Measurements from ENCODE around the gene DCTN3. TPM values are rescaled to one million over a fixed set of nuclear protein-coding genes. Genes with fewer than 3 reads are reported as not detected.

The DCTN3 gene
- 99.6 and 157 TPM in 2 replicates for total RNA-seq (2014; rRNA removed; shearing (Covaris generic))

DNA sequence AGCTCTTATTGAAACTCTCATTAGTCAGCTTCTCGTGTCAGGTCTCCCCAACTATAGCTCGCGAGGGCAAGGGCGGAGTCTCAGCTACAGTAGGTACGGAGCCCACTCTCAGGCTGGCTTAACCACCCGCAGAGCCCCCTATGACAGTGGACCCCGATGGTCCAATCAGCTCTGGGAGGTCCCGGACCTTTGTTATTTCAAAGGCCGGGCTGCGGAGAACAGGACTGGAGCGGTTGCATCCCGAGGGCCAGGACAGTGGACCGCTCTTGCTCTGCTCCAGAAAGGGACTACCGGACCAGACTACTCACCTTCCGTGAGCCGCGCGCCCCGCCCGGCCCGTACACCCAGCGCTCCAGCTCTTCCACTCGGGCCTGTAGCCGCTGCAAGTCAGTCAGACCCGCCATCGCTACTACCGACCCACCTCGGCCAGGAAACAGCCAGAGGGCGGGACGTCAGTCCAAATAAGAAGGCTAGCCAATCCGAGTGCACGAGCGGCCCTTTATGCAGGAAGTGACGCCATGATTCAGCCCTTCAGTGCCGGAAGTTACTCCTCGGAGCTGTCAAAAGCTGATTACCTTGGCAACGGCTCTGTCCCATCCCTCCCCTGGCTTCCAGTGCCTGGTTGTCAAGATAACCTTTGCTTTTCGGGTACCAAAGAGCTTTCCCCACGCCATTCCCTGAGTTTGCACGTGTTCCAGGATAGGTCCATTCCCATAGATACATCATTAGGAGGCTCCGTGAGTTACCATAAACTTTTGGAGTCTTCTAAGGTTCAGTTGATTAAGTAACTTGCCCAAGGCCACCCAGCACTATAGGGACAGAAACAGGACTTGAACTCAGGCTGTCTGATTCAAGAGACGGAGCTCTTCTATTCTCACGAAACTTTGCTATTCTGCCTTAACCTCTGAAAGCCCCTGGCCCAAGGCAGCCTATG is at the start of gene DCTN3:
TSS of gene DCTN3 (minus strand) at position 435 of the 934 bp plus-strand sequence. CDS start at position 404, 31 bp downstream.
- peak; percentile 97 for DNase-seq (ENCODE audit: low read depth)

DNA sequence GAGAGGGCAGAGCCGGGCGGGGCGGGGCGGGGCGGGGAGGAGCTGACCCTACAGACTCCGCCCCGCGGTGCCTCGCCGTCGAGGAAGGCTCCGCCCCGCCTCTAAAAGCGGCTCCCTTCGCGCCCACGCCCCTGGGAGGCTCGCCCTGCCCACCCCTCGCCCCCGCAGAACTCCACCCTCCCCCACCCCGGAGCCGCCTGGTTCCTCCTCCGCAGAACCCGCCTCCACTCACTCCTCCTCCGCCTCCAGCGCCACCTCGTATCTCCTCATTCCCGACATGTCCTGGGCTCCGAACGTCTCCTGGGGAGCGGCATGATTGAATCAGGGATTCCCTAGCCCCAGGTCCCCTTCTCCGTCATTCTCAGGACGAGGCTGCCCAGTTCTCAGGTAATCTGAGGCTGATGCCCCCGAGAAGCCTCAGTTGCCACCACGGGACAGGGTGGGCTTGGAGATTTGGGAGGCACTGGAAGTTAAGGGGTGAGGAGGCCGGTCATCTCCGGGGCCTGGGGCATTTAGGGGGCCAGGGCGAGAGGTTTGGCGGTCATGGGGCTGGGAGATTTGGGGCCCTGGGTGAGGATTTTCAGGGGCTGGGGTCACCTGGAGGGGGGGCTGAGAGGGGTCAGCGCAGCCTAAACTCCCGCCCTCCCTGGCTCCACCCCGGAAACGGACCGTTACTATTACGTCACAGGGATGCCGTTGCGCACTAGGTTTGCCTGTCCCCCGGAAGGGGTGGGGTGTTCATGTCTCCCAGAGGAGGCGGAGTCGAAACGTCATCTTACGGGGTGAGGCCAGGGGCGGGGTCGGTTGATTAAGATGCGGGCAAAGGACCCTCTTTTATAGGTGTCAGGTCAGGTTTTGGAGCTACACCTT is 45.3 kb upstream of the DCTN3 start:
- peak; percentile 95 for DNase-seq (ENCODE audit: low read depth)

DNA sequence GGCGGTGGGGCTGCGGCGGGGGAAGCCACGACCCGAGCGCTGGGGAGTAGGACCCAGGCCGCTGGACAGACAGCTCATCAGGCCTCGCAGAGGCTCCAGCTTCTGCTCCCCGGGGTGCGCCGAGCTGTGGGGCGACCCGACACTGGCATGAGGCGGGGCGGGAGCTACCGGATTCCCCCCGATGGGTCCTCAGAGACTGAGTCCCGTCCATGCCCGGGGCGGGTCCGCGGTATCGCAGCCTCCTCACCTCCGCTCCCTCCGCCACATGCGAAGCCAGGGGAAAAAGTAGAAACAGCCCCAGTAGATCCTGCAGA is 44.7 kb upstream of the DCTN3 start:
- DNase-seq (ENCODE audit: low read depth) = no peak

DNA sequence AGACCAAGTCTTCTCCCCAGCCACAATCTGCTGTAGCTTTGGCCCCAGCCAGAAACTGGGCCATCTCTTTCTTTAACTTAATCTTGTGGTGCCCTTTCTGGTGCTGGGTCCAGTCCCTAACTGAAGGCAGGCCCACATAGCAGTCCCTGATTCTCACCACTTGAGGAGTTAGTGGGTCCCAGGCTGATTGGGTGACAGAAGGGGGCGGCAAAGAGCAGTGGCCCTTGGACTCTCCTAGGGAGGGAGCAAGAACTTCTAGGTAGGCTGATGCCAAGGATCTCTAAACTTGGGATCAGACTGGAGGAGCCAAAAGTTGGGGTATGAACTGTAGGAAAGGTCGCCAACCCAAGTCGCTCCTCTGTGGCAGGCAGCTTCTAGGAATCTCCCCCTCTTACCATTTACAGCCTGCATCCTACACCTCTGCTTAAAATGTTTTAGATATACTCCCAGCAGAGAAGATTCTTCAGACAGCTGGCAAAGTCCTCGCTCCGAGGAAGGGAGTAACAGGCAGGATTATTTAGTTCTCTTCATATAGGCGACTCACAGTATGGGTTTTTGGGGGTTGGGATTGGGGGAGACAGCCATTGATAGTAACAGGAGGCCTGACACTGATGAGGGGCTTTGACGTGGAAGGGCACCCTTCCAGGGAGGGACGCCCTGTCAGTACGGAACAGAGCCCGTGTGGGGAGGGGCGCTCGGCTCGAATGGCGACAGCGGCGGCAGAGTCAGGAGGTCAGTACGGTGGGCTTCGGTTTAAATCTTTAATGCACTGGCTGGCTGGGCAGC is 44.2 kb upstream of the DCTN3 start:
- DNase-seq (ENCODE audit: low read depth) = peak; percentile 80

DNA sequence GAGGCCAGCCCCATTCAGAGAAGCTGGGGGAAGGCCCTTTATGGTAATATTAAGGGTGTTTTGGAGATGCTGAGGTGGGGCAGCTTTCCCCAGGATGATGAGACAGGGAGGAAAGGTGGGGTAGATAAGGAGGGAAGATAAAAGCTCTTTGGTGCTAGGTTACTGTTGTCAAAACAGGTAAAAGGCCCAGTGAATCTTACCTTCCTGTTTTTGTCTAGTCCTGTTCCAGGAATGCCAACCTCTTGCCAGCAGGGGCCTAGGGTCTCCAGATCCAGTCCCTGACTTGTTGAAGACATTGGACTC is 43.0 kb upstream of the DCTN3 start:
- no peak for DNase-seq (ENCODE audit: low read depth)

- DNase-seq (ENCODE audit: low read depth) = no peak
Measured at GRCh38 chr9:34662526-34663302, 42.4 kb upstream of the DCTN3 start, which contains the start of gene CCL27. TSS of gene CCL27 (minus strand) at chr9:34662657. CDS start at chr9:34662633, 24 bp downstream.

DNA sequence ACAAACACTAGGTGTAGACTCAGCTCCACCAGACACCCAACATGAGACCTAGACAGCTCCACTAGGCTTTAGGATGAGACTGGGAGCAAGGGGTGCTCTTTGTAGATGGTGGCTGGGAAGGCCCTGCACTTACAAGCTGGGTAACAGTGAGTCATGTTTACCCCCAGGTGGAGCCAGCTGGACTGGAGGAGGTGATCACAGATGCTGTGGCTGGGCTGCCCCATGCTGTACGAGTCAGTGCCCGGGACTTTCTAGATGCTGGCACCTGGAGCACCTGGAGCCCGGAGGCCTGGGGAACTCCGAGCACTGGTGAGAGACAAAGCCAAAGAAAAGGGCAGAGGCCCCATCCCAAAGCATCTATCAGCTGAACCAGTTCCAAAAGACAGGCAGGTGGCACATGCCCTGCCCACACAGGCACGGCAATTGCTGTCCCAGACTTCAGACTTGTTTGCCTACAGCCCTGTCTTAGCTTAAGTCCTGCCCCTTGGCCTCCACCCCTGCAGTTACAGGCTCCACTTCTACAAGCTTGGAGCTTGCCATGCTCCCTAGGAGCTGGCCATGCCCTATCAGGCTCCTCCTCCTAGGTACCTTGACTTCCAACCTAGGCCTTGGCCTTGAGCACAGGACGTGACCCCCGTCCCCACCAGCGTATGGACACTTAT is 39.4 kb upstream of the DCTN3 start:
- DNase-seq (ENCODE audit: low read depth) = peak; percentile 47

GRCh38 chr9:34658461-34658860 is 38.2 kb upstream of the DCTN3 start:
- DNase-seq (ENCODE audit: low read depth) = no peak

DNA sequence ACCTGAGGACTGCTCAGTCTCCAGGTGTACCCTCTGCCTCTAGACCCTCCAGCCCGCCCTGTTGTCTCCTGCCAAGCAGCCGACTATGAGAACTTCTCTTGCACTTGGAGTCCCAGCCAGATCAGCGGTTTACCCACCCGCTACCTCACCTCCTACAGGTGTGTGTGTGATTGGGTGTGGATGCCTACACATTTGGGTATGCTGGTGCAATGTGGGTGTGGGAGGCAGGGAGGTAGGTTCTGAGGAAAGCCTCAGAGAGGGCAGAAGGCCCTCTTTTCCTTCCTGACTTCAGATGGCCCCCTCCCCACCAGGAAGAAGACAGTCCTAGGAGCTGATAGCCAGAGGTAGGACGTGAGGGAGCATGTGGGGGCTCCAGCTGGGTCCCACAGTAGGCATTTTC is 36.7 kb upstream of the DCTN3 start:
- DNase-seq (ENCODE audit: low read depth) = no peak

DNA sequence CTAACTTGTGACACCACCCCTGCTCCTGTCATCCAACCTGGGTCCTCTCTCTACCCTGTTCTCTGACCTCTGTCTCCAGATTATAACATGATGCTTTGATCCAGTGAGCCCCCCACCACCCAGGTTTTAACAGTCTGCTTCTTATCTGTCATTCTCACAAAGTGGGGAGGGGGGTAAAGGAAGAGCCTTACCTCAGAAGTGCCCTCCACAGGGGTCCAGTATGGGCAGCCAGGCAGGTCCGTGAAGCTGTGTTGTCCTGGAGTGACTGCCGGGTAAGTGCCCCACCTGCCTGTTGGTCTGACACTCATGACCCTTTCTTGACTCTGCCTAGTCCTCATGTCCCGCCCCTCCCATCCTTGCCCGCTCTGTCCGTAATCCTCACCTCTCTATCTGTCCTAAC is 35.1 kb upstream of the DCTN3 start:
- no peak for DNase-seq (ENCODE audit: low read depth)

GRCh38 chr9:34654323-34655051 is 34.2 kb upstream of the DCTN3 start:
- DNase-seq (ENCODE audit: low read depth) = no peak

DNA sequence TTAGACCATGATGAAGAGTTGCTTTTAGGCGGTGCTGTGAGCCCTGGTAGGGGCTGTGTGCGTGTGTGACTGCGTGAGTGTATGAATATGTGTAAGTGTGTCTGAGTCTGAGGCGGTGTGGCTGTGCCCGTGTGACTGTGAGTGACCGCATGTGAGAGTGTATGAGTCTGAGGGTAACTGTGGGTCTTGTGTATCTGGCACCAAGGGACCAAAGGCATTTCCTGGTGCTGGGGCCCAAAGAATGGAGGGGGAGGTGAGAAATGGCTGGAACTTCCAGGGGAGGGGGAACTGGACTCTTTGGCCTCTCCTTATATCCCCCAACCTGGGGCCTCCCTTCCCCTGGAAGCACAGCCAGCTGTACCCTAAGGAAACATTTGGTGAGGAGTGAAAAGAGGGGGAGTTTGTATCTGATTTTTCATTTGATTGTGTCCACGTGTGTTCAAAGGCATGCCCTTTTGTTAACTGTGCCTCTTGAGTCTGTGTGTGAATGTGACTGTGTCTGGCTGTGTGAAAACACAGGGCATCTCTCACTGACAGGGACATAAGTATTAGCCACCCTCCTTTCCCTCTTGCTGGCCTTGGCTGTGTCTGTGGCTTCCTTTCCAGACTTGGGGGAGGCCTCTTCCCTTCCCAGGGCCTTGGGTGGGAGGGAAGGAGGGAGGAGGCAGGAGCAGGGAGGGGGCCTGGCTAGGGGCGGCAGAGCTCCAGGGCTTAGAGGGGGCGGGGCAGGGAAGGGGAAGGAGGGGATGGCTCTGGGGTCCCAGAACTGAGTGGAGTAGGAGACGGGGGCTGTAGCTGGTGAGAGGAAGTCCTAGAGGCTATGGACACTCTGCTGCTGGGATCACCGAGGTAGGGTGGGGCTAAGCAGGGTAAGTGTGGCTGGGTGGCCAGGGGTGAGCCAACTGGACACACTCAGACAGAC is 33.1 kb upstream of the DCTN3 start:
- peak; percentile 44 for DNase-seq (ENCODE audit: low read depth)

- no peak for DNase-seq (ENCODE audit: low read depth)
Measured at GRCh38 chr9:34652602-34653000, 32.3 kb upstream of the DCTN3 start.

GRCh38 chr9:34651876-34652601 is 31.7 kb upstream of the DCTN3 start, which contains the start of gene IL11RA:
TSS of gene IL11RA (plus strand) at chr9:34652185. CDS start at chr9:34655218, 3,033 bp downstream.
- DNase-seq (ENCODE audit: low read depth) = peak; percentile 87

DNA sequence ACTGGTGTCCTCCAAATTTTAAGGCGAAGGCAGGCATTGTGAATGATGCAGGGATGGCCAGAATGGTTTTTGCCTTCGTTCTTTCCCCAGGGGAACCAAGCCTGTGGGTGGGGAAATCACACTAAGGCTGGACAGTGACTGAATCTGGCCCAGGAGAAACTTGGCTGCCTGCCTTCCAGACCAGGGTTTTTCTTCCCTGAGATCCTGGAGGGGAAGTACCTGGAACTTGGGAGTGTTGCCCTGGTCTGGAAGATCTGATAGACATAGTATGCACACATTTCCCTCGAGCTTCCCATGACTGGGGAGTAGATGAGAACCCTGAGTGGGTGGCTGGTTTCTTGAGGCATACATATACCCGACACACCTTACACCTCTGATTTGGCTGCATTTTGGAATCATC is 31.0 kb upstream of the DCTN3 start:
- DNase-seq (ENCODE audit: low read depth) = no peak

DNA sequence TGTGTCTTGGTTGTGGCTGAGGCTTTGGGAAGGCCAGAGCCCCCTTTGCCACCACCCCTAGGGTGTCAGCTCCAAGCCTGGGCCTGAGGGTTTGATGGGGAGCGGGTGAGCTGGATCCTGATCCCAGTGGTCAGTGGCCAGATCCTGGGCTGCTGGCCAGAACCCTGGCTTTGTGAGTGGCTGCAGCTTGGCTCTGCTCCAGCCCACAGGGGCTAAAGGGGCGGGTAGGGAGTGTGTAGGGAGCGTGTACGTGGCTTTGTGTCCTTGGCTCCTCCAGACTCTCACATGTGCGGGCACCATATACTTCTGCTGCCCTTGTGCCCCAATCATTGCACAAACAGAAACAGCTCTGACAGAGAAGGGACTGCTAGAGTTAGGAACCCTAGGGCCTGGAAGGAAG is 30.5 kb upstream of the DCTN3 start:
- DNase-seq (ENCODE audit: low read depth) = no peak

GRCh38 chr9:34648673-34649072 is 28.4 kb upstream of the DCTN3 start:
- DNase-seq (ENCODE audit: low read depth) = no peak

GRCh38 chr9:34647651-34648050 is 27.4 kb upstream of the DCTN3 start:
- DNase-seq (ENCODE audit: low read depth) = no peak

Data from Daoy (cell line).